BE2C (cell line): ENCODE results near the gene NUDC.

Experiments
- DNase-seq: peaks from one replicate; pipeline ENCODE4 v3.0.0-alpha.2; 2020
- H3K27me3 ChIP-seq: fragments of 250-450 bp; sonication (Bioruptor Pico); 2 replicates; pipeline ENCODE4 v1.5.1; 2020; ENCODE audit warnings: mild to moderate bottlenecking
- H3K36me3 ChIP-seq: fragments of 250-450 bp; sonication (Bioruptor Pico); 2 replicates; pipeline ENCODE4 v1.5.1; 2020; ENCODE audit warnings: mild to moderate bottlenecking
- H3K4me1 ChIP-seq: fragments of 250-450 bp; sonication (Bioruptor Pico); 2 replicates; pipeline ENCODE4 v1.5.1; 2020
- H3K4me3 ChIP-seq: 2 replicates; pipeline ENCODE4 v1.5.1; 2011; ENCODE audit warnings: low read depth, low read length
- H3K9me3 ChIP-seq: fragments of 250-450 bp; sonication (Bioruptor Pico); 2 replicates; pipeline ENCODE4 v1.5.1; 2020
- TF ChIP-seq, protein P1 (sequence below): IDR thresholded peaks from 2 replicates; pipeline ENCODE4 v1.5.1; 2012; ENCODE audit warnings: mild to moderate bottlenecking, low read depth, low read length

The NUDC gene

DNA sequence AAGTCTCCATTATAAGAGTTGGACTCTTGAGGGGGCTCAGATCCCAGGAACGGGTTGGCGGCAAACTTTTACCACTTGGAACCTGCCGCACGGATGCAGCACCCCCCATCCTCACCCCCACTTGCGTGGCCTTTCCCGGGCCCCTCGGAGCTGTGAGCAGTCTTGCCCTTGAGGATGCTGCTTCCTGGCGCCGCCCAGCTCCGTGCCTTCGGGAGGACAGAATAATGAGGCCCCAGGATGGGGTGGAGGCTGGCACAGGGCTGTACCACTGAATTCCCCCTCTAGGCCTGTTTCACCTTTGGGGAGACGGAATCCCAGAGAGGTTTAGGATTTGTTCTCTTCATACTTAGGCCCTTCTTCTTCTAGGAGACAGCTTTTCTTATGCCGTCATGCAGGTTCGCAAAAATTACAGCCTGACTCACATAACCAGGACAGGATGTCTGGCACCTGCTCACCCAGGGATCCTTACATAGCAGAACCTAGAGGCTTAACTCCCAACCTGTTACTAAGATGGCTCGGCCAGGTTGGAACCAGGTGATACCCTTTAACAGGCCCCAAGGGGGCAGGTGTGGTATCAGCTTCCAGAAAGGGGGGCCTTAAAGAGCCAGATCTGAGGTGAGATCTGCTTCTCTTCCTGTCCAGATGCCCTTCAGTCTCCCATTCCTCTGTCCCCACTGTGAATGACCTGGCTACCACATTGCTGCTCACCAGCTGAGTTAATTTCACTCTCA is 73.4 kb downstream of the NUDC start:
- no peaks in the 10 kb centered on the region for H3K36me3 ChIP-seq
- peaks cover 7% of the 10 kb centered on the region for H3K27me3 ChIP-seq
- H3K9me3 ChIP-seq = no peaks in the 10 kb centered on the region
- no peak for DNase-seq
- TF ChIP-seq, protein P1, sequence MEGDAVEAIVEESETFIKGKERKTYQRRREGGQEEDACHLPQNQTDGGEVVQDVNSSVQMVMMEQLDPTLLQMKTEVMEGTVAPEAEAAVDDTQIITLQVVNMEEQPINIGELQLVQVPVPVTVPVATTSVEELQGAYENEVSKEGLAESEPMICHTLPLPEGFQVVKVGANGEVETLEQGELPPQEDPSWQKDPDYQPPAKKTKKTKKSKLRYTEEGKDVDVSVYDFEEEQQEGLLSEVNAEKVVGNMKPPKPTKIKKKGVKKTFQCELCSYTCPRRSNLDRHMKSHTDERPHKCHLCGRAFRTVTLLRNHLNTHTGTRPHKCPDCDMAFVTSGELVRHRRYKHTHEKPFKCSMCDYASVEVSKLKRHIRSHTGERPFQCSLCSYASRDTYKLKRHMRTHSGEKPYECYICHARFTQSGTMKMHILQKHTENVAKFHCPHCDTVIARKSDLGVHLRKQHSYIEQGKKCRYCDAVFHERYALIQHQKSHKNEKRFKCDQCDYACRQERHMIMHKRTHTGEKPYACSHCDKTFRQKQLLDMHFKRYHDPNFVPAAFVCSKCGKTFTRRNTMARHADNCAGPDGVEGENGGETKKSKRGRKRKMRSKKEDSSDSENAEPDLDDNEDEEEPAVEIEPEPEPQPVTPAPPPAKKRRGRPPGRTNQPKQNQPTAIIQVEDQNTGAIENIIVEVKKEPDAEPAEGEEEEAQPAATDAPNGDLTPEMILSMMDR = no peak
- H3K4me3 ChIP-seq = peak overlapping the region; percentile 38
- H3K4me1 ChIP-seq = no peaks in the 10 kb centered on the region

DNA sequence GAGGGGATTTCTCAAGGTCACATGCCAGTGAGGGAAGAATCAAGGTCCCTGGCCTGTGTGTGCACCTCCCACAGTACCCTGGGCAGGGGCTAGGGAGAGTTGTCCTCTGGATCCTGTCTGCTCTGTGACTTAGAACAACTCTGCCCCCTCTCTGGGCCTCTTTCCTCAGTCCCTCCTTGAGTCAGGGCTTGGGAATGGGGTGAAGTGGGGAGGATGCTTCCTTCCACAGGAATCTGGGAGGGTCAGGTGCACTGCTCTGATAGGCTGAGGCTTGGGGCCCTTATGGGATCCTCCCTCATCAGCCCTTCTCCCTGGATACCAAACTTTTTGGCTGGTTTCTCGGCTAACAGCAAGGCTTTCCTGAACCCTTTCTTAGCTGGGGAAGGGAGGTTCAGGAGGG is 74.5 kb downstream of the NUDC start:
- Histone ChIP-seq H3K9me3 (no peaks in the 10 kb centered on the region), H3K4me3 (no peak overlapping the region), H3K27me3 (peaks cover 7% of the 10 kb centered on the region), H3K36me3 (no peaks in the 10 kb centered on the region), H3K4me1 (no peaks in the 10 kb centered on the region)
- no peak for DNase-seq
- TF ChIP-seq, protein P1 = no peak
